T-helper 17 cell (primary cell): ENCODE data around the gene MAP3K20. TPM values are rescaled to one million over a fixed set of nuclear protein-coding genes. Genes with fewer than 3 reads are reported as not detected.
"Not testable (repeated sequence)": the region's sequence is repeated elsewhere in the genome, so short reads cannot be mapped to it uniquely, and the experiment has no call there.

Experiments used
- ATAC-seq: fragments of 150-1000 bp; cut with Tn5 transposase; 2 replicates; pipeline ENCODE4 v1.10.0; 2021; ENCODE audit warnings: mild to moderate bottlenecking, moderate library complexity
- DNase-seq, 3 donors: peaks; one replicate each; pipeline versions ENCODE4 v3.0.0 to v3.0.0-alpha.2; 2020 to 2021
- H3K9me3 ChIP-seq: one replicate; pipeline ENCODE4 v1.7.0; 2013; ENCODE audit warnings: low read length, mild to moderate bottlenecking; ENCODE audit not compliant: control insufficient read depth, poor library complexity, severe bottlenecking
- H3K27ac Mint-ChIP-seq: one replicate; pipeline ENCODE4 v1.8.0; 2022; ENCODE audit warnings: mild to moderate bottlenecking, moderate library complexity, mixed read lengths
- H3K27me3 Mint-ChIP-seq: one replicate; pipeline ENCODE4 v1.8.0; 2022; ENCODE audit warnings: mixed read lengths
- H3K36me3 Mint-ChIP-seq: one replicate; pipeline ENCODE4 v1.8.0; 2022; ENCODE audit warnings: low read depth, mixed read lengths
- H3K4me1 Mint-ChIP-seq: one replicate; pipeline ENCODE4 v1.8.0; 2022; ENCODE audit warnings: mild to moderate bottlenecking, mixed read lengths
- H3K4me3 Mint-ChIP-seq: one replicate; pipeline ENCODE4 v1.8.0; 2022; ENCODE audit warnings: mild to moderate bottlenecking, moderate library complexity, mixed read lengths
- total RNA-seq, 4 donors: library from RNA in 2 of 4; stranded (reverse) in 2 of 4; gene quantifications; one replicate each; pipeline ENCODE4 v1.2.3 and lab custom pipeline; 2022 to 2026

The MAP3K20 gene
- total RNA-seq, 2 donors from 2014 or later = 1.7 to 4.1 TPM

GRCh38 chr2:173271135-173271534, 195.5 kb downstream of the MAP3K20 start:
- H3K27ac Mint-ChIP-seq = no peak overlapping the region
- no peak for ATAC-seq
- no peaks in the 10 kb centered on the region for H3K36me3 Mint-ChIP-seq
- no peak for DNase-seq
- H3K4me1 Mint-ChIP-seq = no peaks in the 10 kb centered on the region
- H3K9me3 ChIP-seq = no peaks in the 10 kb centered on the region
- peaks cover 11% of the 10 kb centered on the region for H3K27me3 Mint-ChIP-seq
- H3K4me3 Mint-ChIP-seq = no peak overlapping the region

- no peak for ATAC-seq
- H3K4me3 Mint-ChIP-seq = no peak overlapping the region
- no peaks in the 10 kb centered on the region for H3K9me3 ChIP-seq
- no peaks in the 10 kb centered on the region for H3K4me1 Mint-ChIP-seq
- H3K27ac Mint-ChIP-seq = no peak overlapping the region
- no peaks in the 10 kb centered on the region for H3K36me3 Mint-ChIP-seq
- peaks cover 11% of the 10 kb centered on the region for H3K27me3 Mint-ChIP-seq
- DNase-seq = no peak
These were observed 196.2 kb downstream of the MAP3K20 start for GRCh38 chr2:173271825-173272224.

- H3K27me3 Mint-ChIP-seq = peaks cover 19% of the 10 kb centered on the region
- no peak overlapping the region for H3K27ac Mint-ChIP-seq
- no peak for ATAC-seq
- H3K4me3 Mint-ChIP-seq = no peak overlapping the region
- no peaks in the 10 kb centered on the region for H3K4me1 Mint-ChIP-seq
- no peaks in the 10 kb centered on the region for H3K36me3 Mint-ChIP-seq
- DNase-seq = no peak
- no peaks in the 10 kb centered on the region for H3K9me3 ChIP-seq
These were observed 197.2 kb downstream of the MAP3K20 start for GRCh38 chr2:173272849-173273248.

- Mint-ChIP-seq H3K36me3 (no peaks in the 10 kb centered on the region), H3K27ac (no peak overlapping the region), H3K4me1 (peaks cover 2% of the 10 kb centered on the region), H3K4me3 (no peak overlapping the region), H3K27me3 (peaks cover 16% of the 10 kb centered on the region)
- DNase-seq (no peak), ATAC-seq (no peak)
- H3K9me3 ChIP-seq = no peaks in the 10 kb centered on the region
These were observed 203.3 kb downstream of the MAP3K20 start for GRCh38 chr2:173278794-173279526.

- Mint-ChIP-seq H3K4me3 (no peak overlapping the region), H3K36me3 (no peaks in the 10 kb centered on the region), H3K27me3 (peaks cover 16% of the 10 kb centered on the region), H3K4me1 (peaks cover 2% of the 10 kb centered on the region), H3K27ac (no peak overlapping the region)
- no peak for ATAC-seq
- no peak for DNase-seq
- H3K9me3 ChIP-seq = no peaks in the 10 kb centered on the region
These were observed 203.9 kb downstream of the MAP3K20 start for GRCh38 chr2:173279527-173279868.

GRCh38 chr2:173280853-173281252, 205.2 kb downstream of the MAP3K20 start:
- Mint-ChIP-seq H3K27ac (no peak overlapping the region), H3K27me3 (peaks cover 16% of the 10 kb centered on the region), H3K36me3 (no peaks in the 10 kb centered on the region), H3K4me1 (peaks cover 2% of the 10 kb centered on the region), H3K4me3 (no peak overlapping the region)
- H3K9me3 ChIP-seq = no peaks in the 10 kb centered on the region
- no peak for ATAC-seq
- DNase-seq = no peak

- not testable (repeated sequence) for H3K27ac Mint-ChIP-seq, H3K4me3 Mint-ChIP-seq, ATAC-seq, H3K4me1 Mint-ChIP-seq, DNase-seq, H3K36me3 Mint-ChIP-seq, H3K9me3 ChIP-seq
- peaks cover 16% of the 10 kb centered on the region for H3K27me3 Mint-ChIP-seq
These were observed 206.3 kb downstream of the MAP3K20 start for GRCh38 chr2:173281898-173282297.

- H3K36me3 Mint-ChIP-seq = no peaks in the 10 kb centered on the region
- no peak for ATAC-seq
- H3K27me3 Mint-ChIP-seq = peaks cover 8% of the 10 kb centered on the region
These were observed 207.3 kb downstream of the MAP3K20 start for GRCh38 chr2:173282795-173283545.

GRCh38 chr2:173286153-173286809, 210.6 kb downstream of the MAP3K20 start:
- ATAC-seq = peak; percentile 18
- Mint-ChIP-seq H3K27me3 (peaks cover 4% of the 10 kb centered on the region), H3K4me1 (peaks cover 9% of the 10 kb centered on the region), H3K4me3 (no peak overlapping the region), H3K36me3 (no peaks in the 10 kb centered on the region), H3K27ac (no peak overlapping the region)
- no peaks in the 10 kb centered on the region for H3K9me3 ChIP-seq
- no peak for DNase-seq

More at GRCh38 chr2:173282795-173283545, 207.3 kb downstream of the MAP3K20 start:
- Mint-ChIP-seq H3K27ac (no peak overlapping the region), H3K4me1 (peaks cover 10% of the 10 kb centered on the region), H3K4me3 (no peak overlapping the region)
- DNase-seq = no peak
- no peaks in the 10 kb centered on the region for H3K9me3 ChIP-seq

GRCh38 chr2:173287594-173287993, 211.9 kb downstream of the MAP3K20 start:
- ATAC-seq (no peak), DNase-seq (no peak)
- Mint-ChIP-seq H3K27me3 (peaks cover 4% of the 10 kb centered on the region), H3K27ac (no peak overlapping the region), H3K36me3 (no peaks in the 10 kb centered on the region), H3K4me3 (no peak overlapping the region), H3K4me1 (peaks cover 9% of the 10 kb centered on the region)
- H3K9me3 ChIP-seq = no peaks in the 10 kb centered on the region

- DNase-seq = no peak
- no peak overlapping the region for H3K27ac Mint-ChIP-seq
These were observed 212.9 kb downstream of the MAP3K20 start for GRCh38 chr2:173288561-173288960.

GRCh38 chr2:173290046-173290445, 214.4 kb downstream of the MAP3K20 start:
- H3K27ac Mint-ChIP-seq = no peak overlapping the region
- H3K4me1 Mint-ChIP-seq = peaks cover 9% of the 10 kb centered on the region
- DNase-seq = no peak
- no peaks in the 10 kb centered on the region for H3K9me3 ChIP-seq
- no peak for ATAC-seq
- H3K27me3 Mint-ChIP-seq = peaks cover 4% of the 10 kb centered on the region
- H3K4me3 Mint-ChIP-seq = no peak overlapping the region
- no peaks in the 10 kb centered on the region for H3K36me3 Mint-ChIP-seq

More at GRCh38 chr2:173288561-173288960, 212.9 kb downstream of the MAP3K20 start:
- no peaks in the 10 kb centered on the region for H3K36me3 Mint-ChIP-seq
- H3K4me1 Mint-ChIP-seq = peaks cover 9% of the 10 kb centered on the region
- ATAC-seq = no peak
- H3K27me3 Mint-ChIP-seq = peaks cover 4% of the 10 kb centered on the region
- no peak overlapping the region for H3K4me3 Mint-ChIP-seq
- H3K9me3 ChIP-seq = no peaks in the 10 kb centered on the region

- no peak overlapping the region for H3K4me3 Mint-ChIP-seq
- no peaks in the 10 kb centered on the region for H3K9me3 ChIP-seq
- DNase-seq (no peak), ATAC-seq (no peak)
- H3K27me3 Mint-ChIP-seq = peaks cover 4% of the 10 kb centered on the region
- peaks cover 9% of the 10 kb centered on the region for H3K4me1 Mint-ChIP-seq
- H3K36me3 Mint-ChIP-seq = no peaks in the 10 kb centered on the region
- no peak overlapping the region for H3K27ac Mint-ChIP-seq
These were observed 214.9 kb downstream of the MAP3K20 start for GRCh38 chr2:173290518-173290917.
